Erythroblast (primary cell): ENCODE results near the gene BBS7.

Source experiments
- GATA1 ChIP-seq: IDR thresholded peaks from 2 replicates; pipeline ENCODE4 v1.6.1; 2011; ENCODE audit warnings: low read depth, mild to moderate bottlenecking, control low read depth, low read length, moderate library complexity
- POLR2A ChIP-seq: IDR thresholded peaks from 2 replicates; pipeline ENCODE4 v1.6.1; 2011; ENCODE audit warnings: mild to moderate bottlenecking, low read length

DNA sequence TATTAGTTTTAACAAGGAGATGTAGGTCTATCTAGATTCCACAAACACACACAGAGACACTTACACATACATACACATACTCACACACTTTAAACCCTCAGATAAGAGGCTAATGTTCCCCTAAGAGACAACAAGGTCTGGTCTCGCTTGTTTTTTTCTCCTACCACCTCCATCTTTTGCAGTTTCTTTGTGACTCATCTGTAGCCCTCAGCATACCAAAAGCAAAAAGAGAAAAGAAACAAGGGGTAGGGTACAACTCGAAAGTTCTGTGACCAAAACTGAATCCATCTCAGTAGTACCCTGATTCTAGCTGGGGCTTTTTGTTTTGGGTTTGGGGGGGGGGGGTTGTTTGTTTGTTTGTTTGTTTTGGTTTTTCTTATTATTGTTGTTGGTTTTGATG lies 81.4 kb downstream of the BBS7 start:
- TF ChIP-seq POLR2A (no peak), GATA1 (no peak)
